ENCODE data around the gene RXRA. TPM values are rescaled to one million over a fixed set of nuclear protein-coding genes. Genes with fewer than 3 reads are reported as not detected.

Gene RXRA
- total and polyA plus RNA-seq, 2 of the 13 experiments (the other 11 are each of a cell fraction or from before 2014, with no cell fraction given) = 18.9 to 29.2 TPM

GRCh38 chr9:134328841-134329575 is 2.8 kb downstream of the RXRA start (continued):
- TF ChIP-seq, protein P1, sequence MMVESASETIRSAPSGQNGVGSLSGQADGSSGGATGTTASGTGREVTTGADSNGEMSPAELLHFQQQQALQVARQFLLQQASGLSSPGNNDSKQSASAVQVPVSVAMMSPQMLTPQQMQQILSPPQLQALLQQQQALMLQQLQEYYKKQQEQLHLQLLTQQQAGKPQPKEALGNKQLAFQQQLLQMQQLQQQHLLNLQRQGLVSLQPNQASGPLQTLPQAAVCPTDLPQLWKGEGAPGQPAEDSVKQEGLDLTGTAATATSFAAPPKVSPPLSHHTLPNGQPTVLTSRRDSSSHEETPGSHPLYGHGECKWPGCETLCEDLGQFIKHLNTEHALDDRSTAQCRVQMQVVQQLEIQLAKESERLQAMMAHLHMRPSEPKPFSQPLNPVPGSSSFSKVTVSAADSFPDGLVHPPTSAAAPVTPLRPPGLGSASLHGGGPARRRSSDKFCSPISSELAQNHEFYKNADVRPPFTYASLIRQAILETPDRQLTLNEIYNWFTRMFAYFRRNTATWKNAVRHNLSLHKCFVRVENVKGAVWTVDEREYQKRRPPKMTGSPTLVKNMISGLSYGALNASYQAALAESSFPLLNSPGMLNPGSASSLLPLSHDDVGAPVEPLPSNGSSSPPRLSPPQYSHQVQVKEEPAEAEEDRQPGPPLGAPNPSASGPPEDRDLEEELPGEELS (CRISPR knock-in tag; IDR thresholded peaks at IDR 0.05) = peak; percentile 99
- TF ChIP-seq PAX8 (CRISPR knock-in tag; IDR thresholded peaks at IDR 0.05; ENCODE audit: borderline replicate concordance) (no peak), ELF4 (CRISPR knock-in tag; IDR thresholded peaks at IDR 0.05; ENCODE audit: borderline replicate concordance) (no peak; the same call in 1 of the 2 replicates), ZNF296 (CRISPR knock-in tag; conservative IDR thresholded peaks at IDR 0.05) (no peak), ZNF382 (CRISPR knock-in tag; IDR thresholded peaks at IDR 0.05; ENCODE audit: borderline replicate concordance) (no peak), KLF15 (CRISPR knock-in tag; IDR thresholded peaks at IDR 0.05; ENCODE audit: borderline replicate concordance) (no peak; the same call in 1 of the 2 replicates), ATAD3A (CRISPR knock-in tag; IDR thresholded peaks at IDR 0.05) (no peak), IRX3 (CRISPR knock-in tag; IDR thresholded peaks at IDR 0.05; ENCODE audit: borderline replicate concordance, low read depth) (peak; percentile 88; the same call in 1 of the 2 replicates), FIP1L1 (IDR thresholded peaks at IDR 0.05; ENCODE audit: borderline replicate concordance, insufficient read depth, low read depth, low read length) (no peak), KMT2B (CRISPR knock-in tag; IDR thresholded peaks at IDR 0.05) (peak; percentile 39; the same call in 1 of the 2 replicates), IRF9 (CRISPR knock-in tag; IDR thresholded peaks at IDR 0.05; ENCODE audit: borderline replicate concordance) (no peak; the same call in 1 of the 2 replicates), ZNF256 (CRISPR knock-in tag; conservative IDR thresholded peaks at IDR 0.05) (peak; percentile 61; the same call in 1 of the 2 replicates), LCORL (IDR thresholded peaks at IDR 0.05) (no peak), LCORL (CRISPR knock-in tag; IDR thresholded peaks at IDR 0.05) (peak; percentile 53; the same call in 1 of the 2 replicates), BORCS8-MEF2B (CRISPR knock-in tag; IDR thresholded peaks at IDR 0.05) (0 out of 2 replicates have a peak, but pooled peaks have one; percentile 77), ZNF251 (CRISPR knock-in tag; IDR thresholded peaks at IDR 0.05) (no peak), ZHX1 (CRISPR knock-in tag; IDR thresholded peaks at IDR 0.05; ENCODE audit: low read depth) (no peak)
- TF ChIP-seq, protein P2, sequence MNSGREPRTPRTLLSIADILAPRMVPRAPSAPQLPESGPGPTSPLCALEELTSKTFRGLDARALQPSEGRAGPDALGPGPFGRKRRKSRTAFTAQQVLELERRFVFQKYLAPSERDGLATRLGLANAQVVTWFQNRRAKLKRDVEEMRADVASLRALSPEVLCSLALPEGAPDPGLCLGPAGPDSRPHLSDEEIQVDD (CRISPR knock-in tag; IDR thresholded peaks at IDR 0.05; ENCODE audit: borderline replicate concordance) = 0 out of 2 replicates have a peak, but pooled peaks have one; percentile 54
- TF ChIP-seq, protein P3, sequence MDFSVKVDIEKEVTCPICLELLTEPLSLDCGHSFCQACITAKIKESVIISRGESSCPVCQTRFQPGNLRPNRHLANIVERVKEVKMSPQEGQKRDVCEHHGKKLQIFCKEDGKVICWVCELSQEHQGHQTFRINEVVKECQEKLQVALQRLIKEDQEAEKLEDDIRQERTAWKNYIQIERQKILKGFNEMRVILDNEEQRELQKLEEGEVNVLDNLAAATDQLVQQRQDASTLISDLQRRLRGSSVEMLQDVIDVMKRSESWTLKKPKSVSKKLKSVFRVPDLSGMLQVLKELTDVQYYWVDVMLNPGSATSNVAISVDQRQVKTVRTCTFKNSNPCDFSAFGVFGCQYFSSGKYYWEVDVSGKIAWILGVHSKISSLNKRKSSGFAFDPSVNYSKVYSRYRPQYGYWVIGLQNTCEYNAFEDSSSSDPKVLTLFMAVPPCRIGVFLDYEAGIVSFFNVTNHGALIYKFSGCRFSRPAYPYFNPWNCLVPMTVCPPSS (IDR thresholded peaks at IDR 0.05) = no peak
- TF ChIP-seq, protein P4, sequence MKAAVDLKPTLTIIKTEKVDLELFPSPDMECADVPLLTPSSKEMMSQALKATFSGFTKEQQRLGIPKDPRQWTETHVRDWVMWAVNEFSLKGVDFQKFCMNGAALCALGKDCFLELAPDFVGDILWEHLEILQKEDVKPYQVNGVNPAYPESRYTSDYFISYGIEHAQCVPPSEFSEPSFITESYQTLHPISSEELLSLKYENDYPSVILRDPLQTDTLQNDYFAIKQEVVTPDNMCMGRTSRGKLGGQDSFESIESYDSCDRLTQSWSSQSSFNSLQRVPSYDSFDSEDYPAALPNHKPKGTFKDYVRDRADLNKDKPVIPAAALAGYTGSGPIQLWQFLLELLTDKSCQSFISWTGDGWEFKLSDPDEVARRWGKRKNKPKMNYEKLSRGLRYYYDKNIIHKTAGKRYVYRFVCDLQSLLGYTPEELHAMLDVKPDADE (CRISPR knock-in tag; IDR thresholded peaks at IDR 0.05) = no peak
